Measurements from ENCODE around the gene EPHA8. TPM values are rescaled to one million over a fixed set of nuclear protein-coding genes. Genes with fewer than 3 reads are reported as not detected.

EPHA8 gene
- total RNA-seq, 4 donors from 2014 or later, result not detected

DNA sequence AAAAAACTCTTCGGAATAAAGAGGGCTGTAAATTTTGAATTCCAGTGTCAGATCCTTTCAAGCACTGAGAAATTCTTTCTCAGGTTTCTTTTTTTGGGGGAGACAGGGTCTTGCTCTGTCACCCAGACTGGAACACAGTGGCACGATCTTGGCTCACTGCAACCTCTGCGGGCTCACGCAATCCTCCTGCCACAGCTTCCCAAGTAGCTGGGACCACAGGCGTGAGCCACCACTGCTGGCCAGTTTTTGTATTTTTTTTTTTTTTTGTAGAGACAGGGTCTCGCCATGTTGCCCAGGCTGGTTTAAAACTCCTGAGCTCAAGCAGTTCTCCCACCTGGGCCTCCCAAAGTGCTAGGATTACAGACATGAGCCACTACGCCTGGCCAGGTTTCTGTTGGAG is 34.8 kb upstream of the EPHA8 start:
- intact Hi-C loops (cut with DNase I), result no loop called here
- H3K4me3 ChIP-seq, result no peak overlapping the region
- H3K27me3 ChIP-seq, result no peaks in the 10 kb centered on the region
- TF ChIP-seq POLR2AphosphoS5 (IDR thresholded peaks at IDR 0.05), result no peak
- TF ChIP-seq, protein P1, sequence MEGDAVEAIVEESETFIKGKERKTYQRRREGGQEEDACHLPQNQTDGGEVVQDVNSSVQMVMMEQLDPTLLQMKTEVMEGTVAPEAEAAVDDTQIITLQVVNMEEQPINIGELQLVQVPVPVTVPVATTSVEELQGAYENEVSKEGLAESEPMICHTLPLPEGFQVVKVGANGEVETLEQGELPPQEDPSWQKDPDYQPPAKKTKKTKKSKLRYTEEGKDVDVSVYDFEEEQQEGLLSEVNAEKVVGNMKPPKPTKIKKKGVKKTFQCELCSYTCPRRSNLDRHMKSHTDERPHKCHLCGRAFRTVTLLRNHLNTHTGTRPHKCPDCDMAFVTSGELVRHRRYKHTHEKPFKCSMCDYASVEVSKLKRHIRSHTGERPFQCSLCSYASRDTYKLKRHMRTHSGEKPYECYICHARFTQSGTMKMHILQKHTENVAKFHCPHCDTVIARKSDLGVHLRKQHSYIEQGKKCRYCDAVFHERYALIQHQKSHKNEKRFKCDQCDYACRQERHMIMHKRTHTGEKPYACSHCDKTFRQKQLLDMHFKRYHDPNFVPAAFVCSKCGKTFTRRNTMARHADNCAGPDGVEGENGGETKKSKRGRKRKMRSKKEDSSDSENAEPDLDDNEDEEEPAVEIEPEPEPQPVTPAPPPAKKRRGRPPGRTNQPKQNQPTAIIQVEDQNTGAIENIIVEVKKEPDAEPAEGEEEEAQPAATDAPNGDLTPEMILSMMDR (IDR thresholded peaks at IDR 0.05), result no peak
- no peak for TF ChIP-seq POLR2A (IDR thresholded peaks at IDR 0.05; ENCODE audit: low read depth)
- no peak for TF ChIP-seq EP300 (IDR thresholded peaks at IDR 0.05)
- H3K36me3 ChIP-seq, result peaks cover 21 to 60% (median 48%) of the 10 kb centered on the region in 4 donors
- H3K4me1 ChIP-seq, result peaks cover 19 to 45% (median 31%) of the 10 kb centered on the region in 4 donors
- H3K27ac ChIP-seq (replicated peaks in 1 of 4), result no peak overlapping the region
- no peaks in the 10 kb centered on the region for H3K9me3 ChIP-seq
- DNase-seq (ENCODE audit: extremely low spot score), result no peak
- whole genome bisulfite sequencing, result 98% methylated on average over 7 of the region's 7 CpGs

DNA sequence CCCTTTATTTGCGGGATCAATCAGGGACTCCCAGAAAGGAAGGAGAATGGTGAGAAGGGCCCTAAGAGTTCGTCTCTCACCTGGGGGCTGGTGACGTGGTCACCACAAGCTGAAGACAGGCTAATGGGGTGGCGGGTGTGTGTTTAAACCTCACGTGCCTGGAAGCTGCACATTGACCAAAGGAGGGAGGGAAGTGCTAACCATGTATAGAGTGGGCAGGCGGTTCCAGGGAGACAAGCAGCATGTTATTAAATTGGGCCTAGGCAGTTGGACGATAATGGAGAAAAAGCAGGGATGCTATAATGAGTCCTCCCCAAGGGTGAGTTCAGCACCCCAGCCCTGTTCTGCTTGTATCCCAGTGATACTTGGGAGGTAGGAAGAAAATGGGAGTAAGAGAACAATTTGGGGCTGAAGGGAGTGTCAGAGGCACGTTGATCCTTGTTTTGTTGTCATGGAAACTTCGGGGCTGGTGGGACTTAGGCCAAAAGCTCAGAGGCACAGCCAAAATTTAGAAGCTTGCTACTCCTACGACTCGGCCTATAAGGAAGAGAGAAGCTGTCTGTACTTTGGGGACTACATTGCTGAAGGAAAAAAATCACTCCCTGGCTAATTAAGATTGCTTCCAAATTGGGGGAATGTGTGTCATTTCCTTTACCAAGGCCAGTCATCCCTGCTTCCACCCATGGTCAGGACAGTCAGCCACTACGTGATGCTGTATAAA is 33.2 kb upstream of the EPHA8 start:
- WGBS, result 44% methylated on average over 12 of the region's 12 CpGs
- Histone ChIP-seq H3K4me3 (no peak overlapping the region), H3K27ac (replicated peaks in 1 of 4) (peak overlapping the region; percentile 35 to 68 (median 64)), H3K4me1 (peaks cover 19 to 45% (median 31%) of the 10 kb centered on the region in 4 donors), H3K9me3 (no peaks in the 10 kb centered on the region), H3K36me3 (peaks cover 15 to 43% (median 35%) of the 10 kb centered on the region in 4 donors), H3K27me3 (no peaks in the 10 kb centered on the region)
- intact Hi-C loops (cut with DNase I), result no loop called here
- no peak for DNase-seq (ENCODE audit: extremely low spot score)
- TF ChIP-seq, protein P1 (IDR thresholded peaks at IDR 0.05), result no peak
- TF ChIP-seq POLR2AphosphoS5 (IDR thresholded peaks at IDR 0.05) (no peak), EP300 (IDR thresholded peaks at IDR 0.05) (no peak)

DNA sequence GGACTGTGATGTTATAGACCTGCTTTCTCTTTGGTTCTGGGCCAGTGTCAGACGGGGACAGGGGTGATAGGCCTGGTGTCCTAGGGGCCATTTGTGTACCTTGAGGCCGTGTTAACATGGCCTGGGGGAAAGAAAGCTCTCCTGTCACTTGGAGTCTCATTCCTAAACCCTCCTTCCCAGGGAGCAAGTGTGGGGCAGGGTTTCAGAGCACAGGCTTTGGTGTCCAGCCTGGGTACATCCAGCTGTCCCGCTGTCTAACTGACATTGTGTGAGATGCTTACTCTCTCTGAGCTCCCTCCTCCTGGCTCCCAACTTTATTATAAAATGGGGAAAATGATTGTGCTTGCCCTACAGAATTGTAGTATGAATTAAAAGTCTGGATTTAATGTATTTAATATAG is 32.6 kb upstream of the EPHA8 start:
- intact Hi-C loops (cut with DNase I), result no loop called here
- WGBS, result 59% methylated on average over 3 of the region's 3 CpGs
- DNase-seq (ENCODE audit: extremely low spot score), result no peak

DNA sequence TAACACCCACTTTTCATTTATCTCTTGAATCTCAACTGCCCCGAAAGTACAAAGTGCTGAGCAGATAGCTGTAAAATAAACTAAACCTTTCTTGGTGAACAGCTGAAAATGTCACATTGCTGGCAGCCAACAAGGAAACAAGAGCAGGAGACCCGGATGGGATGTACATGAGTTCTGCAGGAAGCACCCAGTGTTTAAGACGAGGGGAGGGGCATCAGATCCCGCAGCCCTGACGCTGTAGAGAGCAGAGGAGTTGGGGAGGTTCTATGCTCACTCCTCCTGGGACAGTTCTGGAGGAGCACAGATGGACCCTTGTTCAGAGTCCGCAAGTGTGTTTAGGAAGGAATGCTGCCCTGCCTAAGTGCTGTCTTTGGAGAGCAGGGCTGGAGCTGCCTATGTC is 32.0 kb upstream of the EPHA8 start:
- peak overlapping the region in 3 of 4 donors; percentile 62 to 68 (median 65) for H3K27ac ChIP-seq (replicated peaks in 1 of 4)
- intact Hi-C loops (cut with DNase I), result no loop called here
- no peak for DNase-seq (ENCODE audit: extremely low spot score)

More for the DNA sequence above, 32.6 kb upstream of the EPHA8 start:
- TF ChIP-seq EP300 (IDR thresholded peaks at IDR 0.05) (no peak), POLR2AphosphoS5 (IDR thresholded peaks at IDR 0.05) (no peak), POLR2A (IDR thresholded peaks at IDR 0.05; ENCODE audit: low read depth) (no peak)
- TF ChIP-seq, protein P1 (IDR thresholded peaks at IDR 0.05), result no peak
- peaks cover 14 to 37% (median 28%) of the 10 kb centered on the region in 4 donors for H3K36me3 ChIP-seq
- no peaks in the 10 kb centered on the region for H3K27me3 ChIP-seq
- H3K27ac ChIP-seq (replicated peaks in 1 of 4), result peak overlapping the region; percentile 35 to 68 (median 64)
- no peaks in the 10 kb centered on the region for H3K9me3 ChIP-seq
- no peak overlapping the region for H3K4me3 ChIP-seq
- H3K4me1 ChIP-seq, result peaks cover 19 to 45% (median 31%) of the 10 kb centered on the region in 4 donors

More for the DNA sequence above, 32.0 kb upstream of the EPHA8 start:
- Histone ChIP-seq H3K4me1 (peaks cover 19 to 45% (median 31%) of the 10 kb centered on the region in 4 donors), H3K27me3 (no peaks in the 10 kb centered on the region), H3K4me3 (no peak overlapping the region), H3K36me3 (peaks cover 9 to 32% (median 23%) of the 10 kb centered on the region in 4 donors), H3K9me3 (no peaks in the 10 kb centered on the region)
- TF ChIP-seq POLR2A (IDR thresholded peaks at IDR 0.05; ENCODE audit: low read depth) (no peak), EP300 (IDR thresholded peaks at IDR 0.05) (no peak), POLR2AphosphoS5 (IDR thresholded peaks at IDR 0.05) (no peak)
- TF ChIP-seq, protein P1 (IDR thresholded peaks at IDR 0.05), result no peak
- 42% methylated on average over 5 of the region's 6 CpGs for WGBS
